ENCODE data around the gene PODXL2.

GRCh38 chr3:127692501-127693335 is 63.7 kb downstream of the PODXL2 start:
- TF ChIP-seq POLR2A (IDR thresholded peaks at IDR 0.05; ENCODE audit: low read length): no peak
- no peak for TF ChIP-seq GATA1 (IDR thresholded peaks at IDR 0.05; ENCODE audit: low read depth, low read length)
